SK-N-SH (cell line): ENCODE results near the gene RGS14. TPM values are rescaled to one million over a fixed set of nuclear protein-coding genes. Genes with fewer than 3 reads are reported as not detected.

Experiments used
- CTCF ChIA-PET: fragments of 300-600, 350-600 bp; formaldehyde crosslinking; extraction: SDS; loops from one replicate; lab custom pipeline; 2021; lab: Yijun Ruan, JAX
- POLR2A ChIA-PET: fragments of 350-600 bp; sonication (Branson Sonifier 250); formaldehyde crosslinking; extraction: SDS; loops from one replicate; lab custom pipeline; 2020; ENCODE audit warnings: antibody characterized with exemption, inconsistent platforms; lab: Yijun Ruan, JAX
- DNase-seq: peaks from one replicate; pipeline ENCODE4 v3.0.0; 2012
- H2AFZ ChIP-seq: fragments of 200-600 bp; sonication (generic); 2 replicates; pipeline ENCODE4 v1.8.1; 2016; ENCODE audit warnings: antibody characterized with exemption, mild to moderate bottlenecking, low read depth
- H3F3A ChIP-seq: fragments of 200-600 bp; sonication (generic); replicated peaks from 2 replicates; pipeline ENCODE3; 2016; ENCODE audit warnings: antibody characterized with exemption, mild to moderate bottlenecking; ENCODE audit not compliant: insufficient read depth
- H3K27ac ChIP-seq, 2 experiments: fragments of 200-500 bp in 1 of 2; fragments of 200-600 bp in 1 of 2; sonication (Bioruptor generic) in 1 of 2; sonication (generic), shearing (Covaris generic) in 1 of 2; 2 replicates each; pipeline versions ENCODE4 v1.5.1 to v1.6.1; 2014 to 2016; ENCODE audit warnings: low read depth in 2 of 2, inconsistent platforms in 1 of 2, low read length in 1 of 2, mild to moderate bottlenecking in 1 of 2, mixed read lengths in 1 of 2
- H3K27me3 ChIP-seq: fragments of 200-600 bp; sonication (generic), shearing (Covaris generic); 2 replicates; pipeline ENCODE4 v1.6.1; 2016; ENCODE audit warnings: mixed run types; ENCODE audit not compliant: insufficient read depth
- H3K36me3 ChIP-seq, 2 experiments: fragments of 200-500 bp in 1 of 2; fragments of 200-600 bp in 1 of 2; sonication (Bioruptor generic) in 1 of 2; sonication (generic) in 1 of 2; replicated peaks in 1 of 2; 2 replicates each; pipeline versions ENCODE3 to v1.5.1; 2014 to 2016; ENCODE audit warnings: low read length in 1 of 2, mild to moderate bottlenecking in 1 of 2; ENCODE audit not compliant: insufficient read depth in 2 of 2, control insufficient read depth in 1 of 2
- H3K4me1 ChIP-seq, 2 experiments: fragments of 200-500 bp in 1 of 2; fragments of 200-600 bp in 1 of 2; sonication (Bioruptor generic) in 1 of 2; sonication (generic), shearing (Covaris generic) in 1 of 2; 2 replicates each; pipeline versions ENCODE4 v1.5.1 to v1.6.1; 2014 to 2016; ENCODE audit warnings: low read depth in 1 of 2, low read length in 1 of 2, mixed run types in 1 of 2; ENCODE audit not compliant: insufficient read depth in 2 of 2, control insufficient read depth in 1 of 2
- H3K4me2 ChIP-seq: fragments of 200-600 bp; sonication (generic), shearing (Covaris generic); 2 replicates; pipeline ENCODE4 v1.6.1; 2017; ENCODE audit warnings: mixed run types
- H3K4me3 ChIP-seq, 2 experiments: fragments of 200-500 bp in 1 of 2; fragments of 200-600 bp in 1 of 2; sonication (Bioruptor generic) in 1 of 2; sonication (generic), shearing (Covaris generic) in 1 of 2; 2 replicates each; pipeline versions ENCODE4 v1.5.1 to v1.8.1; 2014 to 2016; ENCODE audit warnings: low read depth in 2 of 2, inconsistent platforms in 1 of 2, low read length in 1 of 2, mild to moderate bottlenecking in 1 of 2, mixed read lengths in 1 of 2, moderate library complexity in 1 of 2
- H3K79me2 ChIP-seq: fragments of 200-600 bp; sonication (generic); 2 replicates; pipeline ENCODE4 v1.8.1; 2017; ENCODE audit warnings: mild to moderate bottlenecking; ENCODE audit not compliant: insufficient read depth
- H3K9ac ChIP-seq: fragments of 200-600 bp; sonication (generic); 2 replicates; pipeline ENCODE4 v1.6.1; 2017; ENCODE audit warnings: mixed run types
- H3K9me2 ChIP-seq: fragments of 200-600 bp; sonication (generic); 2 replicates; pipeline ENCODE4 v1.6.1; 2017; ENCODE audit warnings: mixed run types
- H3K9me3 ChIP-seq: fragments of 200-600 bp; sonication (generic); 2 replicates; pipeline ENCODE4 v1.6.1; 2017; ENCODE audit warnings: mixed run types, mild to moderate bottlenecking, moderate library complexity
- H4K20me1 ChIP-seq: fragments of 200-600 bp; sonication (generic); 2 replicates; pipeline ENCODE4 v1.6.1; 2017; ENCODE audit warnings: mild to moderate bottlenecking, mixed run types; ENCODE audit not compliant: insufficient read depth
- EP300 ChIP-seq, 2 experiments: IDR thresholded peaks; 2 replicates each; pipeline versions ENCODE4 v1.4.0 to v1.6.1; 2012; ENCODE audit warnings: borderline replicate concordance in 1 of 2, low read depth in 1 of 2, low read length in 1 of 2
- FOSL2 ChIP-seq: IDR thresholded peaks from 2 replicates; pipeline ENCODE4 v1.4.0; 2012; ENCODE audit warnings: low read depth, mild to moderate bottlenecking, moderate library complexity, borderline replicate concordance
- FOXJ3 ChIP-seq: sonication (generic); formaldehyde crosslinking; IDR thresholded peaks from 2 replicates; pipeline ENCODE4 v1.5.1; 2020; ENCODE audit warnings: mild to moderate bottlenecking, missing genetic modification reagents
- IRF3 ChIP-seq: fragments of 150-350 bp; IDR thresholded peaks from 2 replicates; pipeline ENCODE4 v1.6.1; 2016; ENCODE audit warnings: mild to moderate bottlenecking, low read depth, low read length
- MAX ChIP-seq: IDR thresholded peaks from 2 replicates; pipeline ENCODE4 v1.4.0; 2012; ENCODE audit warnings: low read depth
- MEF2A ChIP-seq: IDR thresholded peaks from 2 replicates; pipeline ENCODE4 v1.4.0; 2012; ENCODE audit warnings: low read depth, borderline replicate concordance
- MXI1 ChIP-seq: IDR thresholded peaks from 2 replicates; pipeline ENCODE4 v1.6.1; 2012; ENCODE audit warnings: mild to moderate bottlenecking, low read depth, low read length, improper control_type of control experiment
- NFIC ChIP-seq: IDR thresholded peaks from 2 replicates; pipeline ENCODE4 v1.4.0; 2012; ENCODE audit warnings: borderline replicate concordance
- POLR2AphosphoS5 ChIP-seq: IDR thresholded peaks from 2 replicates; pipeline ENCODE4 v1.6.1; 2012; ENCODE audit warnings: low read depth, low read length
- RCOR1 ChIP-seq: fragments of 150-350 bp; IDR thresholded peaks from 2 replicates; pipeline ENCODE4 v1.6.1; 2017; ENCODE audit warnings: antibody characterized with exemption, low read length
- RFX5 ChIP-seq: IDR thresholded peaks from 2 replicates; pipeline ENCODE4 v1.6.1; 2012; ENCODE audit warnings: mild to moderate bottlenecking, improper control_type of control experiment, low read length
- RXRA ChIP-seq: IDR thresholded peaks from 2 replicates; pipeline ENCODE4 v1.4.0; 2012; ENCODE audit warnings: low read depth, mild to moderate bottlenecking, borderline replicate concordance
- SIN3A ChIP-seq: IDR thresholded peaks from 2 replicates; pipeline ENCODE4 v1.6.1; 2012; ENCODE audit warnings: low read depth, mild to moderate bottlenecking, low read length, moderate library complexity, borderline replicate concordance
- SMC3 ChIP-seq: IDR thresholded peaks from 2 replicates; pipeline ENCODE4 v1.6.1; 2012; ENCODE audit warnings: low read depth, low read length, improper control_type of control experiment
- TEAD4 ChIP-seq: IDR thresholded peaks from 2 replicates; pipeline ENCODE4 v1.4.0; 2012; ENCODE audit warnings: mild to moderate bottlenecking, borderline replicate concordance; ENCODE audit not compliant: insufficient read depth
- WGBS: methylation state at CpG from one replicate; pipeline ENCODE4 v1.1.6; 2017; ENCODE audit warnings: low lambda C conversion rate; 5-methylcytosine and 5-hydroxymethylcytosine counted together
- polyA plus RNA-seq, 3 experiments: library from polyadenylated mRNA; depleted of rRNA; stranded (reverse); fragments of >200 nt; gene quantifications; 2 replicates each; pipeline ENCODE4 v1.2.3, GENCODE V29; 2012
- TF ChIP-seq, protein P1 (sequence below): IDR thresholded peaks from 2 replicates; pipeline ENCODE4 v1.4.0; 2012; ENCODE audit warnings: low read depth, borderline replicate concordance

The RGS14 gene
- polyA plus RNA-seq, 1 of the 3 experiments (the other 2 are of a cell fraction): 26.5 TPM

DNA sequence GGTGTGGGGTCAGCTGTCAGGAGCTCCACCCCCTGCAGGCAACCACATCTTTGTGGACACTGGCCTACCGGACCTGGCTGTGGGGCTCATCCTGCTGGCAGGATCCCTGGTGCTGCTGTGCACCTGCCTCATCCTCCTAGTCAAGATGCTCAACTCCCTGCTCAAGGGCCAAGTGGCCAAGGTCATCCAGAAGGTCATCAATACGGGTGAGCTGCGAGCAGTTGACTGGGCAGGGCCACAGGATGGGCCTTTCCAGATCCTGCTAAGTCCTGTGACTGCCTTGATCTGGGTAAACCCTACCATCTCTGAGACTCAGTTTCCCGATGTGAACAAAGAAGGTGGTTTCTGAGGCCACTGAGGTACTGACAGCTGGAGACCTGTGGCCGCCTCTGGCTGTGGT lies 36.3 kb downstream of the RGS14 start:
- POLR2A ChIA-PET: no interaction called here

GRCh38 chr5:177396078-177396477 lies 38.4 kb downstream of the RGS14 start:
- TF ChIP-seq RXRA (no peak), MAX (no peak), FOXJ3 (no peak), IRF3 (no peak), EP300 (IDR thresholded peaks at IDR 0.05; ENCODE audit: borderline replicate concordance in 1 of 2, low read depth in 1 of 2, low read length in 1 of 2) (no peak), TEAD4 (no peak), SIN3A (no peak), RCOR1 (no peak), RFX5 (no peak), POLR2AphosphoS5 (no peak), FOSL2 (no peak), NFIC (no peak), MEF2A (no peak), SMC3 (no peak)
- TF ChIP-seq, protein P1, sequence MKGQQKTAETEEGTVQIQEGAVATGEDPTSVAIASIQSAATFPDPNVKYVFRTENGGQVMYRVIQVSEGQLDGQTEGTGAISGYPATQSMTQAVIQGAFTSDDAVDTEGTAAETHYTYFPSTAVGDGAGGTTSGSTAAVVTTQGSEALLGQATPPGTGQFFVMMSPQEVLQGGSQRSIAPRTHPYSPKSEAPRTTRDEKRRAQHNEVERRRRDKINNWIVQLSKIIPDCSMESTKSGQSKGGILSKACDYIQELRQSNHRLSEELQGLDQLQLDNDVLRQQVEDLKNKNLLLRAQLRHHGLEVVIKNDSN: no peak
- Histone ChIP-seq H3K36me3 (no peaks in the 10 kb centered on the region), H3K4me1 (no peaks in the 10 kb centered on the region), H4K20me1 (no peaks in the 10 kb centered on the region), H3K9ac (no peak overlapping the region), H3K27me3 (no peaks in the 10 kb centered on the region), H3K79me2 (no peaks in the 10 kb centered on the region), H3K27ac (no peak overlapping the region), H3K9me2 (no peaks in the 10 kb centered on the region), H3K4me3 (no peak overlapping the region), H3K4me2 (no peak overlapping the region), H3F3A (no peaks in the 10 kb centered on the region), H3K9me3 (no peaks in the 10 kb centered on the region), H2AFZ (no peak overlapping the region)
- DNase-seq: no peak
- ChIA-PET CTCF (interaction anchor here (3.6 to 14.2 kb wide), 3 partner anchors 8 to 106 kb away, joined by 19 to 318 read pairs (median 209); partner anchors contain the start of gene PRR7), POLR2A (no interaction called here)
- WGBS: 78% methylated on average over 8 of the region's 8 CpGs

More for the DNA sequence above, 36.3 kb downstream of the RGS14 start:
- Histone ChIP-seq H3K9me3 (no peaks in the 10 kb centered on the region), H4K20me1 (no peaks in the 10 kb centered on the region), H3K4me2 (no peak overlapping the region), H3K9ac (no peak overlapping the region), H3K27ac (no peak overlapping the region), H3K4me1 (peaks cover 0 to 3% of the 10 kb centered on the region in 2 experiments; a peak in 1 of 4 replicates), H3K9me2 (no peaks in the 10 kb centered on the region), H3K36me3 (no peaks in the 10 kb centered on the region), H2AFZ (no peak overlapping the region), H3K27me3 (no peaks in the 10 kb centered on the region), H3K79me2 (no peaks in the 10 kb centered on the region)
- 54% methylated on average over 2 of the region's 5 CpGs for WGBS
- no peak for TF ChIP-seq MXI1
- TF ChIP-seq FOSL2: no peak
- TF ChIP-seq, all 33 proteins: peak for 0
- CTCF ChIA-PET: interaction anchor here (1.4 to 14.2 kb wide), 6 partner anchors 10 to 280 kb away, joined by 3 to 318 read pairs (median 12); partner anchors contain the start of genes F12 and PRR7
- Histone ChIP-seq H3K4me3 (no peak overlapping the region), H3F3A (peaks cover 5% of the 10 kb centered on the region)
- DNase-seq: no peak
